NCI-H446 treated with DMSO at 0.1 percent for 48 hours (cell line): Measurements from ENCODE around the gene VTN.

Experiments
- DNase-seq: peaks from one replicate; lab custom pipeline; 2025; lab: John Stamatoyannopoulos, UW

VTN gene

GRCh38 chr17:28395426-28395825, 25.3 kb upstream of the VTN start:
- no peak for DNase-seq

- DNase-seq: no peak
Observed at GRCh38 chr17:28394337-28395116, 24.4 kb upstream of the VTN start.

- no peak for DNase-seq
Observed at GRCh38 chr17:28392491-28392890, 22.4 kb upstream of the VTN start.

- DNase-seq: no peak
Observed at GRCh38 chr17:28391401-28391800, 21.3 kb upstream of the VTN start.

- no peak for DNase-seq
Observed at GRCh38 chr17:28390984-28391383, 20.9 kb upstream of the VTN start.

GRCh38 chr17:28390563-28390962, 20.5 kb upstream of the VTN start:
- DNase-seq: no peak

- no peak for DNase-seq
Observed at GRCh38 chr17:28390141-28390540, 20.0 kb upstream of the VTN start.

- no peak for DNase-seq
Observed at GRCh38 chr17:28388106-28388505, 18.0 kb upstream of the VTN start.

- no peak for DNase-seq
Observed at GRCh38 chr17:28386391-28386790, 16.3 kb upstream of the VTN start.

- DNase-seq: no peak
Observed at GRCh38 chr17:28385406-28385805, 15.3 kb upstream of the VTN start.

GRCh38 chr17:28385037-28385400, 14.9 kb upstream of the VTN start:
- DNase-seq: no peak

- DNase-seq: no peak
Observed at GRCh38 chr17:28384281-28385036, 14.4 kb upstream of the VTN start.

GRCh38 chr17:28381141-28381825, 11.2 kb upstream of the VTN start:
- no peak for DNase-seq

- DNase-seq: no peak
Observed at GRCh38 chr17:28379814-28380801, 10.0 kb upstream of the VTN start.

GRCh38 chr17:28372945-28373274, 2.8 kb upstream of the VTN start:
- DNase-seq: no peak

- no peak for DNase-seq
Observed at GRCh38 chr17:28372203-28372944, 2.3 kb upstream of the VTN start.

GRCh38 chr17:28371245-28372202, 1.4 kb upstream of the VTN start, which contains the start of gene SARM1:
Gene SARM1 (plus strand): TSS chr17:28371694. CDS start chr17:28372033, 339 bp downstream.
- peak; percentile 86 for DNase-seq

GRCh38 chr17:28370744-28371103, 617 bp upstream of the VTN start:
- DNase-seq: no peak

GRCh38 chr17:28369684-28370034, 448 bp downstream of the VTN start:
- no peak for DNase-seq
